Suprapubic skin (tissue), 4 donors: ENCODE data around the gene GRIK3. TPM values are rescaled to one million over a fixed set of nuclear protein-coding genes. Genes with fewer than 3 reads are reported as not detected.
A peak's percentile ranks its signal among the peaks of the same experiment; 100 is the strongest.

Experiments used
- DNase-seq, 2 donors: peaks; one replicate each; pipeline ENCODE4 v3.0.0-alpha.2; 2019; ENCODE audit warnings: low spot score in 2 of 2
- H3K27ac ChIP-seq: fragments of 200-600 bp; sonication (generic); one replicate; pipeline ENCODE4 v1.5.1; 2019
- H3K27me3 ChIP-seq: fragments of 200-600 bp; sonication (generic); one replicate; pipeline ENCODE4 v1.5.1; 2019
- H3K36me3 ChIP-seq: fragments of 200-600 bp; sonication (generic); one replicate; pipeline ENCODE4 v1.5.1; 2019
- H3K4me1 ChIP-seq: fragments of 200-600 bp; sonication (generic); one replicate; pipeline ENCODE4 v1.5.1; 2019
- H3K4me3 ChIP-seq: fragments of 200-600 bp; sonication (generic); one replicate; pipeline ENCODE4 v1.5.1; 2019; ENCODE audit warnings: mild to moderate bottlenecking
- H3K9me3 ChIP-seq: fragments of 200-600 bp; sonication (generic); one replicate; pipeline ENCODE4 v1.5.1; 2019
- EP300 ChIP-seq: sonication (generic); formaldehyde crosslinking; IDR thresholded peaks from one replicate; pipeline ENCODE4 v1.6.1; 2017; ENCODE audit warnings: antibody characterized with exemption
- POLR2A ChIP-seq, 2 donors: fragments of 450-650 bp; IDR thresholded peaks; one replicate each; pipeline ENCODE4 v1.6.1; 2017; ENCODE audit warnings: antibody characterized with exemption in 2 of 2, mild to moderate bottlenecking in 2 of 2, moderate library complexity in 2 of 2
- POLR2AphosphoS5 ChIP-seq, 3 donors: sonication (generic); formaldehyde crosslinking; IDR thresholded peaks; one replicate each; pipeline ENCODE4 v1.6.1; 2017; ENCODE audit warnings: antibody characterized with exemption in 3 of 3
- WGBS: methylation state at CpG from one replicate; pipeline ENCODE4 v1.1.5; 2018; 5-methylcytosine and 5-hydroxymethylcytosine counted together
- total RNA-seq, 4 donors: library from RNA; depleted of rRNA; stranded (reverse); fragments of >200 nt; gene quantifications; one replicate each; pipeline ENCODE4 v1.1.0, GENCODE V29; 2016
- TF ChIP-seq, protein P1 (sequence below), 2 donors: fragments of 200-600 bp in 1 of 2; fragments of 450-650 bp in 1 of 2; sonication (generic) in 1 of 2; IDR thresholded peaks; one replicate each; pipeline ENCODE4 v1.5.1; 2016 to 2019; ENCODE audit warnings: antibody characterized with exemption in 2 of 2, mild to moderate bottlenecking in 1 of 2, moderate library complexity in 1 of 2

GRIK3 gene
- total RNA-seq, 4 donors from 2014 or later: 0.18 to 0.64 (median 0.37) TPM

- WGBS: 21% methylated on average over 4 of the region's 14 CpGs
- DNase-seq: no peak
- H3K36me3 ChIP-seq: no peaks in the 10 kb centered on the region
These were observed 110.0 kb downstream of the GRIK3 start for GRCh38 chr1:36924282-36924811.

DNA sequence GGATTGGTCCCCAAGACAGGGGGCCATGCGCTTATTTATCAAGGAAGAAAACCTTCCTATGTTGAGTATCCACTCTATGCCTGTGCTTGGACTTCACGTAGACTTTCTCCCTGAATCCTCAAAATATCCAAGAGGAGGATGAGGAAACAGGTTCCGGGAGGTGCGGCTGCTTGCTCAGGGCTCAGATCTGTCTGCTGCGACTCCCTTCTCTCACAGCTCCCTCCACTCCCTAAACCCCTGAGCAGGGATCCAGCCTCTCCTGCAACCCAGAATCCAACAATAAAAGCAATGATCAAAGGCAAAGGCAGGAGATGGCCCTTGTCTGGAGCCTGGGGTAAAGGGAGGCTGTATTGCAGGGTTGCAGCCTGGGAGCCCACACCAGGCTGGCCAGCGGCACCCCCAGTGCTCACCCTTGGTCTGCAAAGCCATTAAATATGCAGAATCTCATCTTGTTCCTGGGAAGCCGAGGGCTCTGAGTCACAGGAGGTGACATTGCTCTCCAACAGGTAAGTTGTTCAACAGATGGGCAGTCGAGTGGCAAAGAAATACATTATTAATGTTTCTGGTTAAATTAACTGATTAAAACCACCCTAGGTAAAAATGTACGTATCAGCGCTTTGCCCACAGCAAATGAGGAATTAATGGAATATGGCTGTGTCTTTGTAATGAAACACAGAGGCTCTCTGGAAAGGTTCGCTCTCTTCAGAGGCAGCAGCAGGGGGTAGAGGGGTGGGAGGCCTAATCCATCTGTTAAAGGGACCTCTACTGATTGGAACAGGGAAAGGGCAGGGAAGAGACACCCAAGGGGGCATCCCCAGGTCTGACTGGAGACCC, 111.5 kb downstream of the GRIK3 start:
- no peaks in the 10 kb centered on the region for H3K9me3 ChIP-seq
- TF ChIP-seq, protein P1, sequence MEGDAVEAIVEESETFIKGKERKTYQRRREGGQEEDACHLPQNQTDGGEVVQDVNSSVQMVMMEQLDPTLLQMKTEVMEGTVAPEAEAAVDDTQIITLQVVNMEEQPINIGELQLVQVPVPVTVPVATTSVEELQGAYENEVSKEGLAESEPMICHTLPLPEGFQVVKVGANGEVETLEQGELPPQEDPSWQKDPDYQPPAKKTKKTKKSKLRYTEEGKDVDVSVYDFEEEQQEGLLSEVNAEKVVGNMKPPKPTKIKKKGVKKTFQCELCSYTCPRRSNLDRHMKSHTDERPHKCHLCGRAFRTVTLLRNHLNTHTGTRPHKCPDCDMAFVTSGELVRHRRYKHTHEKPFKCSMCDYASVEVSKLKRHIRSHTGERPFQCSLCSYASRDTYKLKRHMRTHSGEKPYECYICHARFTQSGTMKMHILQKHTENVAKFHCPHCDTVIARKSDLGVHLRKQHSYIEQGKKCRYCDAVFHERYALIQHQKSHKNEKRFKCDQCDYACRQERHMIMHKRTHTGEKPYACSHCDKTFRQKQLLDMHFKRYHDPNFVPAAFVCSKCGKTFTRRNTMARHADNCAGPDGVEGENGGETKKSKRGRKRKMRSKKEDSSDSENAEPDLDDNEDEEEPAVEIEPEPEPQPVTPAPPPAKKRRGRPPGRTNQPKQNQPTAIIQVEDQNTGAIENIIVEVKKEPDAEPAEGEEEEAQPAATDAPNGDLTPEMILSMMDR (IDR thresholded peaks at IDR 0.05): no peak
- TF ChIP-seq EP300 (no peak), POLR2A (IDR thresholded peaks at IDR 0.05) (no peak), POLR2AphosphoS5 (IDR thresholded peaks at IDR 0.05) (no peak)
- H3K27me3 ChIP-seq: peaks cover 35% of the 10 kb centered on the region
- H3K27ac ChIP-seq: no peak overlapping the region
- DNase-seq: peak in 1 of 2 donors; percentile 32
- no peaks in the 10 kb centered on the region for H3K36me3 ChIP-seq
- 45% methylated on average over 8 of the region's 11 CpGs for WGBS
- H3K4me1 ChIP-seq: no peaks in the 10 kb centered on the region
- no peak overlapping the region for H3K4me3 ChIP-seq

More at GRCh38 chr1:36924282-36924811, 110.0 kb downstream of the GRIK3 start:
- Histone ChIP-seq H3K4me1 (no peaks in the 10 kb centered on the region), H3K9me3 (no peaks in the 10 kb centered on the region), H3K27me3 (peaks cover 35% of the 10 kb centered on the region), H3K4me3 (no peak overlapping the region), H3K27ac (no peak overlapping the region)
- TF ChIP-seq EP300: no peak
- TF ChIP-seq POLR2AphosphoS5 (IDR thresholded peaks at IDR 0.05): no peak
- no peak for TF ChIP-seq POLR2A (IDR thresholded peaks at IDR 0.05)
- TF ChIP-seq, protein P1 (IDR thresholded peaks at IDR 0.05): no peak

DNA sequence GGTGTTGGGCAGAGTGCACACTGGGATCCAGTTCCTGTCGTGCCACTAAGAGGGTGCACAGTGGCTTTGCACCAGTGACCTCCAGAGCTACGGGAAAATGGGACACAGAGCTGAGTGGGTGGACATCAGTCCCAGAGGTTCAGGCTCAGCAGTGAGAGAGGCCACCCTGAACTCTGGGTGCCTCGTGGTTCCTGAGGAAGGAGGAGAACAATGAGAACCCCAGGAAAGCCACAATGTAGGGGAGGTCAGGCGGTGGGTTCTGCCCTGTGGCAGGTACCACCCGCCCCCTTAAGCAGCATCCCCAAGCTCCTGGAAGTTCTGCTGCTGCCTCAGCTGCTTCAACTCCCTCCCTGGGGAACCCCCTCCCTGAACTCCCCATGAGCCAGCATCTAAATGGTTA, 112.2 kb downstream of the GRIK3 start:
- peaks cover 35% of the 10 kb centered on the region for H3K27me3 ChIP-seq
- 64% methylated on average over 5 of the region's 5 CpGs for WGBS
- H3K27ac ChIP-seq: no peak overlapping the region
- no peak for TF ChIP-seq EP300
- DNase-seq: peak in 1 of 2 donors; percentile 41
- no peaks in the 10 kb centered on the region for H3K4me1 ChIP-seq
- no peaks in the 10 kb centered on the region for H3K9me3 ChIP-seq
- H3K4me3 ChIP-seq: no peak overlapping the region
- H3K36me3 ChIP-seq: no peaks in the 10 kb centered on the region

- TF ChIP-seq, protein P1 (IDR thresholded peaks at IDR 0.05): no peak
- TF ChIP-seq POLR2AphosphoS5 (IDR thresholded peaks at IDR 0.05) (no peak), POLR2A (IDR thresholded peaks at IDR 0.05) (no peak), EP300 (no peak)
- H3K9me3 ChIP-seq: no peaks in the 10 kb centered on the region
- DNase-seq: peak in 1 of 2 donors; percentile 55
- no peaks in the 10 kb centered on the region for H3K36me3 ChIP-seq
- H3K27ac ChIP-seq: no peak overlapping the region
- peaks cover 39% of the 10 kb centered on the region for H3K27me3 ChIP-seq
- no peak overlapping the region for H3K4me3 ChIP-seq
- no peaks in the 10 kb centered on the region for H3K4me1 ChIP-seq
- WGBS: 88% methylated on average over 6 of the region's 6 CpGs
These were observed 113.4 kb downstream of the GRIK3 start for GRCh38 chr1:36920801-36921405.

DNA sequence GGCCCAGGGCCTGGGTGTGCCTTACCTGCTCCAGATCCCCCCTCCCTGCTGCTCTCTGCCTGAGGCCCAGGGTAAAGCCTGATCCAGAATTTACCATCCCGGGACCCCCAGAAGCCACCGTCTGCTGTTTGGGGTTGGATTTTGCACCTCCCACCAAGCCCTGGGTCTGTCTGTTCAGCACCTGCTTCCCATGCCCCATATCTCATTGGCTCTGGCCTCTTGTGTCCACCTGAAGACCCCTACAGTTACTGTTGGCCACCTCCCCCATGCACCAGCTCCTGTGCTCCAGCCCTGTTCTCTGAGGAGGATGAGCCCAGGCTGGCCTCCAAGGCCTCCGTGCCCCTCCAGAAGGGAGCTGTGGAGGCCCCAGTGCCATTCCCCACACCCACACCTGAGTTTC, 113.9 kb downstream of the GRIK3 start:
- Histone ChIP-seq H3K27me3 (peaks cover 41% of the 10 kb centered on the region), H3K4me1 (no peaks in the 10 kb centered on the region), H3K27ac (no peak overlapping the region), H3K4me3 (no peak overlapping the region), H3K36me3 (no peaks in the 10 kb centered on the region), H3K9me3 (no peaks in the 10 kb centered on the region)
- TF ChIP-seq EP300 (no peak), POLR2AphosphoS5 (IDR thresholded peaks at IDR 0.05) (no peak), POLR2A (IDR thresholded peaks at IDR 0.05) (no peak)
- TF ChIP-seq, protein P1 (IDR thresholded peaks at IDR 0.05): no peak
- WGBS: 84% methylated on average over 3 of the region's 3 CpGs
- peak in 1 of 2 donors; percentile 74 for DNase-seq
